Kidney epithelial cell (primary cell): ENCODE measurements around the gene NUDT6. TPM values are rescaled to one million over a fixed set of nuclear protein-coding genes. Genes with fewer than 3 reads are reported as not detected.

ENCODE experiments used
- DNase-seq: peaks from one replicate; pipeline ENCODE4 v3.0.0-alpha.2; 2010; ENCODE audit warnings: low read depth
- H3K27me3 ChIP-seq: 2 replicates; pipeline ENCODE4 v1.6.0; 2011; ENCODE audit warnings: low read length; ENCODE audit not compliant: control insufficient read depth, insufficient read depth
- H3K36me3 ChIP-seq: 2 replicates; pipeline ENCODE4 v1.5.1; 2011; ENCODE audit warnings: low read length; ENCODE audit not compliant: control insufficient read depth, insufficient read depth
- H3K4me3 ChIP-seq: 2 replicates; pipeline ENCODE4 v1.5.1; 2011; ENCODE audit warnings: low read depth, mild to moderate bottlenecking, control low read depth, low read length
- CTCF ChIP-seq: IDR thresholded peaks from 2 replicates; pipeline ENCODE4 v1.5.1; 2011; ENCODE audit warnings: mild to moderate bottlenecking, moderate library complexity, low read length, control low read depth, inconsistent platforms; ENCODE audit not compliant: insufficient read depth, poor library complexity, severe bottlenecking
- total RNA-seq: library from RNA; depleted of rRNA; stranded (reverse); fragments of >200 nt; gene quantifications from 2 replicates; pipeline ENCODE4 v1.2.3, GENCODE V29; 2015

The NUDT6 gene
- total RNA-seq, 1 donor from 2014 or later, result 9.7 TPM

- no peak for TF ChIP-seq CTCF
- H3K4me3 ChIP-seq, result no peak overlapping the region
- no peak for DNase-seq
- H3K36me3 ChIP-seq, result peaks cover 1% of the 10 kb centered on the region
- no peaks in the 10 kb centered on the region for H3K27me3 ChIP-seq
Measured at GRCh38 chr4:122912810-122913575, 9.4 kb downstream of the NUDT6 start.

GRCh38 chr4:122911588-122911987, 10.8 kb downstream of the NUDT6 start:
- Histone ChIP-seq H3K36me3 (peaks cover 1% of the 10 kb centered on the region), H3K4me3 (no peak overlapping the region), H3K27me3 (no peaks in the 10 kb centered on the region)
- TF ChIP-seq CTCF, result no peak
- no peak for DNase-seq

GRCh38 chr4:122909683-122910082, 12.7 kb downstream of the NUDT6 start:
- TF ChIP-seq CTCF, result no peak
- no peaks in the 10 kb centered on the region for H3K27me3 ChIP-seq
- no peak for DNase-seq
- H3K4me3 ChIP-seq, result no peak overlapping the region
- peaks cover 1% of the 10 kb centered on the region for H3K36me3 ChIP-seq

GRCh38 chr4:122908223-122908622, 14.2 kb downstream of the NUDT6 start:
- Histone ChIP-seq H3K4me3 (no peak overlapping the region), H3K36me3 (no peaks in the 10 kb centered on the region), H3K27me3 (no peaks in the 10 kb centered on the region)
- no peak for DNase-seq
- TF ChIP-seq CTCF, result no peak

GRCh38 chr4:122906859-122907305, 15.5 kb downstream of the NUDT6 start:
- Histone ChIP-seq H3K27me3 (no peaks in the 10 kb centered on the region), H3K4me3 (no peak overlapping the region), H3K36me3 (no peaks in the 10 kb centered on the region)
- TF ChIP-seq CTCF, result no peak
- DNase-seq, result no peak
